ENCODE measurements around the gene AKNA.

Gene AKNA, protein sequence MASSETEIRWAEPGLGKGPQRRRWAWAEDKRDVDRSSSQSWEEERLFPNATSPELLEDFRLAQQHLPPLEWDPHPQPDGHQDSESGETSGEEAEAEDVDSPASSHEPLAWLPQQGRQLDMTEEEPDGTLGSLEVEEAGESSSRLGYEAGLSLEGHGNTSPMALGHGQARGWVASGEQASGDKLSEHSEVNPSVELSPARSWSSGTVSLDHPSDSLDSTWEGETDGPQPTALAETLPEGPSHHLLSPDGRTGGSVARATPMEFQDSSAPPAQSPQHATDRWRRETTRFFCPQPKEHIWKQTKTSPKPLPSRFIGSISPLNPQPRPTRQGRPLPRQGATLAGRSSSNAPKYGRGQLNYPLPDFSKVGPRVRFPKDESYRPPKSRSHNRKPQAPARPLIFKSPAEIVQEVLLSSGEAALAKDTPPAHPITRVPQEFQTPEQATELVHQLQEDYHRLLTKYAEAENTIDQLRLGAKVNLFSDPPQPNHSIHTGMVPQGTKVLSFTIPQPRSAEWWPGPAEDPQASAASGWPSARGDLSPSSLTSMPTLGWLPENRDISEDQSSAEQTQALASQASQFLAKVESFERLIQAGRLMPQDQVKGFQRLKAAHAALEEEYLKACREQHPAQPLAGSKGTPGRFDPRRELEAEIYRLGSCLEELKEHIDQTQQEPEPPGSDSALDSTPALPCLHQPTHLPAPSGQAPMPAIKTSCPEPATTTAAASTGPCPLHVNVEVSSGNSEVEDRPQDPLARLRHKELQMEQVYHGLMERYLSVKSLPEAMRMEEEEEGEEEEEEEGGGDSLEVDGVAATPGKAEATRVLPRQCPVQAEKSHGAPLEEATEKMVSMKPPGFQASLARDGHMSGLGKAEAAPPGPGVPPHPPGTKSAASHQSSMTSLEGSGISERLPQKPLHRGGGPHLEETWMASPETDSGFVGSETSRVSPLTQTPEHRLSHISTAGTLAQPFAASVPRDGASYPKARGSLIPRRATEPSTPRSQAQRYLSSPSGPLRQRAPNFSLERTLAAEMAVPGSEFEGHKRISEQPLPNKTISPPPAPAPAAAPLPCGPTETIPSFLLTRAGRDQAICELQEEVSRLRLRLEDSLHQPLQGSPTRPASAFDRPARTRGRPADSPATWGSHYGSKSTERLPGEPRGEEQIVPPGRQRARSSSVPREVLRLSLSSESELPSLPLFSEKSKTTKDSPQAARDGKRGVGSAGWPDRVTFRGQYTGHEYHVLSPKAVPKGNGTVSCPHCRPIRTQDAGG (N-terminal part only)

DNA sequence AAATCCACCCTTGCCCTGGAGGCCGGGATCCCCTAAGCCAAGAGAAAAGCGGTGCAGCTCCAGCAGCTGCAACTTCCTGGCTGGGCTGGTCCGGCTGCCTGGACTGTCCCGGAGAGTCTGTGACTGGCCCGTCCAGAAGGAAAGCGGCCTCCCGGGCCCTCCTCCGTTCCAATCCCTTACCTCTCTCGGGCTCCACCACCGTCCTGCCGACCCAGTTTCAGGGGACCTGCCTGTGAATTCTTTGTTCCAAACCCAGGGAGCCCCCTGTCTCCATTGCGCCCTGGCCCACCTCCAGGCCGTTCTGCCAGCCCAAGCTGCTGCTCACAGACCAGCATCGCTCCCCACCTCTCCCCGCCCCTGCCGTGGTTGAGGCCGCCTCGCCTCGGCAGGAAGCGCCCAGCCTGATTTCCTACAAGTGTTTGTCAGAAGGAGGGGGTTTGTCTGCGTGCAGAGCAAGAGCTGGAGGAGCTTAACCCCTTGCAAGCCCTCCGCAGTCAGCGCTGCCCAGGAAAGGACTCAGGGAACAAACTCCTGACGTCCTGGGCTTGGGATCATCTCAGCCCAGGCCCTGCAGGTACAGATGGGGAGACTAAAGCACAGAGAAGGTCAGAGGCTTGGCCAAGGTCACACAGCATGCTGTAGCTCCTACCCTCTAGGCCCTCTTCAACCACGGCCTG lies at the start of gene AKNA:
AKNA (minus strand) TSS at position 303 of the 677 bp plus-strand sequence. CDS start 6,649 bp downstream, outside the sequence.
- DNase-seq (ENCODE audit: low spot score), result peak; percentile 64

DNA sequence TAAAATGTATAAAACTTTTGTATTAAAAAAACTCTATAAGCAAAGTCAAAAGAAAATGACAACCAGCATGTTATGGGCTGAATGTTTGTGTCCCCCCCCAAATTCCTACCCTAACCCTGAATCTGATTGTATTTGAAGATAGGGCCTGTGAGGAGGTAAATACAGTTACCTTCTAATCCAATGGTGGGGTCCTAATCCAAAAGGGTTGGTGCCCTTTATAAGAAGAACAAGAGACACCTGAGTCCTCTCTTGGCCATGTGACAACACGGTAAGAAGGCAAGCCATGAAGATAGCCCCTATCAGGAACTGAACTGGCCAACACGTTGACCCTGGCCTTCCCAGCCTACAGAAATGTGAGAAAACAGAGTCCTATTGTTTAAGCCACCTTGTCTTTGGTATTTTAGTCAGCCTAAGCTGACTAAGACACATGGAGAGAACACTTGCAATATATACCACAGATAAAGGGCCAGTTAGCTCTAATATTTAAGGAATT lies 49.7 kb upstream of the AKNA start:
- DNase-seq (ENCODE audit: low spot score), result no peak

DNA sequence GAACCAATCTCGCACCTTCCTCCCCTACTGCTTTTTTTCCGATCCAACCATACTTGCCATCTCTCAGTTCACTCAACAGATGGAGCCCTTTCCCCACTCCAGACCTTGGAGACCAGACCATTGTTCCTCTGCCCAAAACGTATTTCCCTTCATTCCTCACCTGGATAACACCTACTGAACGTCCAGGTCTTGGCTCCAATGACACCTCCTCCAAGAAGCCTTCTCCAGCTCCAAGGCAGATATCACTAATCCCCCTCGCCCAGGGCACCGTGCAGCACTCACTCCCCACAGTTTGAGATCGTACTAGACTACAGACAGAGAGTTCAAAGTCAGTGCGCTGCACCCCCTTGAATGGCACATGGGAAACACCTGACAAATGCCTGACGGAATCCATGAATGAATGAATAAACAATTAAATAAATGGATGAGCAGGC lies 47.1 kb upstream of the AKNA start:
- peak; percentile 43 for DNase-seq (ENCODE audit: low spot score)

DNA sequence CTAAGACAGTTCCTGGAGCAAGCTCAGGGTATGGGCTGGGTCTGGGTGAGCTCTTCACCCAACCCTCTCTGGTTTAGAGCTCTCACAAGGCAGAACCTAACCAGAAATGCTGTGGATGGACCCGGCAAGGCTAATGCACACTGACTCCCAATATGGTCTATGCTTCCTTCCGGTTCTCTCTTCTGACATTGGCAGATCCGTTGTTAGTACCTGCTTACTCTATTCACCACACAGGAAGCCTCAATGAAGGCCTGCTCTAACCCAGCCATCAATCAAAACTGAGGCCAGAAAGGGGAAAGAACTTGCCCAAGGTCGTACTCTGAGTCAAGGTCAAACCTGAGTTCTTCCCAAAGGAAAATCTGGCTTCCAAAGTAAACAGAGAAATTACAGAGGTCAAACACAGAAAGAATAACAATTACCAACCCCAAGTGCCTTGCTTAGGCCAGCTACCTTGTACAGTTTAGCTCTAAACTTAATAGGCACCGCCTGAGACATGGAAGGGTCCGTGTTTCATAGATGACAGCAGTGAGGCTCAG lies 46.0 kb upstream of the AKNA start:
- no peak for DNase-seq (ENCODE audit: low spot score)

DNA sequence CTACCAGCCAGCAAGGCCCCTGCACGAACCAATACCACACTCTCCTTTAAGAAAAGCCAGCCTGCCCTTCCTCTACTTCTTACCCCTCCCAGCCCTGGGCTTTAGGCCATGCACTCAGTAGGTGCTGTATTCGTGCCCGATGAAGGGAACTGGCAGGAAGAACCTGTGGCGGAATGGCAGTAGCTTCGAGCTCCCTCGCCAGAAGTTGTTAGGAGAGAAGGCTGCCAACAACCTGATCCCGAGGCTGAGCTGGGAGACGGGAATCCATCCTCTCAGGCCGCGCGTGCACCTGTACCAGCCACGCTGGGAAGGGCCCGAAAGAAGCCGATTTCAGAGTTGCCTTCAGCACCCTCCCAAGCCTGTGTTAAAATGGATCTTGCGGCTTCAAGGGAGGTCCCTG lies 45.3 kb upstream of the AKNA start:
- DNase-seq (ENCODE audit: low spot score), result no peak

DNA sequence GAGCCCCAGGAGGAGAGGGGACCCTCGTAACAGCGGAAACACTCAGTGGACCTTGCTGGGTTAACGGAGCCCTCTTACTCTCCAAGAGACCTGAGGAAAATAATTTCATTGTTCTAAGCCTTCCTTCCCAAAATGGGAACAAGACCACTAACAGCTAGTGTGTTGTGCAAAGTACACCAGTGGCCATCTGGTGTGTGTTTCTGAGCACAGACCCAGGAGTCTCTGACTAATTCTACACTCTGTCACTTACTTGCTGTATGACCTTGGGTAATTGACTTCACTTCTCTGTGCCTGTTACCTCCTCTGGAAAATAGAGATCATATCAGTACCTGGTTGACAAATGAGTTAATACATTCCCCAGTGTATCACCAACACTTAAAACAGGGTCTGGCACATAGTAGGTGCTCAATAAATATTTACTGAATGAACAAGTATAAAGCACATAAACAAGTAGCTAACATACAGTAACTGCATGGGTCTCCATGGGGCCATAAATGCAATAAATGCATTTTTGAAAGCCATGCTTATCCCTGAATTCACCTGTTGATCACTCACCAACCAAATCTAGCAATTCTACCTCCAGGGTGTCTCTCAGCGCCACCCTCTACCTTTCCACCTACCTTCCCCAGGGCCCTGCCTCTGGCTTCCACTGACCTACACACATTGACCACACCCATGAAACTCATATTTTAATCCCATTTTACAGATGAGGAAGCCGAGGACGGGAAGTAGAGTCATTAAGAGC lies 44.7 kb upstream of the AKNA start:
- no peak for DNase-seq (ENCODE audit: low spot score)

DNA sequence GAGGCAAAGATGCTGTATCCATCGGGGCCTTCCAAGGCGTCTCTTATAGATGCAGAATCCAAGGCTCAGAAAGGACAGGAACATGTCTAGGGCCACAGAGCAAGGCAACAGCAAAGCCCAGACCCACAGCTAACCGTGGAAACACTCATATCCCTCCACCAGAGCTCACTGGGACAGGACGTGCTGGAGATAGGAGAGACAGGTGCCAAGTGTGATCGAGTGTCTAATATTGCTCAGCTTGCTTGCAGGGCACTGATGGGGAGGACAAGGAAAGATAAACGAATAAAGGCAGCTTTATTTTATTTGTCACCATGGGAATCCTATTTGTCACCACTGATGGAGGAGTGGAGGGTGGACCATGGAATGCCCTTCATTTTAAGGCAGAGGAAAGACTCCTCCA lies 44.0 kb upstream of the AKNA start:
- no peak for DNase-seq (ENCODE audit: low spot score)

DNA sequence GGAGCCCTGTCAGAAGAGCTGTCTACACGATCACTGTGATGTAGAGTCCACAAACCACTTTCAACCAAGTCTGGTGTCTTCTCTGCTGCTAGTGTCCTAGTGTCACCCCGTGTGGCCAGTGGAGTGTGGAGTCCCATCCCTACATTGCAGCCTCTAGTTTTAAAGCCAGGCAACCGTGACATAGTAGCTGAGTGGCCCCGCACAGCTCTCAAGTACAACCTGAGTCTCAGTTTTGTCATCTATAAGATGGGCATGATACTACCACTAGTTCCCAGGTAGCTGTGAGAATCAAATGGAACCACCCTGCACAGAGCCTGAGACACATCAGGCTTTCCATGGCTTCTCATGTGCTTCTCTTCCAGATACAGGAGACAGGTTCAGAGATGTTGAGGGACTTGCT lies 43.2 kb upstream of the AKNA start:
- no peak for DNase-seq (ENCODE audit: low spot score)

DNA sequence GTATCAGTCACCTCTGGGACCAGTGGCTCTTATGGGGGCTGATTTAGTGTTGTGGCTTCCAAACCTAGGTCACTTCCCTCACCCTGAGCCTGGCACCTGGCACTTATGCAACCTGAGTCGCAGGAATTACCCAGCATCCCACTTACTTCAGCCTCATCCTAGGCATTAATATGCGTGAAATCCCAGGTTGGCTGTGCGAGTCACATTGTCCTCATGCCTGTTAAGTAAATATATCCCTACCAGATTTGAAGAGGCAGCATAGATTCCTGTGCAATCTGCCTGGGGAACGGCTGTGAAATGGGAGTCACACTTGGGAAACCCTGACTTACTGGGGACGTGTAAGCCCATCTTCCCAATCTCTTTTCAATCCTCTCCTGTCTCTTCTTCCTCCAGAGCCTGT lies 42.7 kb upstream of the AKNA start:
- DNase-seq (ENCODE audit: low spot score), result peak; percentile 71

DNA sequence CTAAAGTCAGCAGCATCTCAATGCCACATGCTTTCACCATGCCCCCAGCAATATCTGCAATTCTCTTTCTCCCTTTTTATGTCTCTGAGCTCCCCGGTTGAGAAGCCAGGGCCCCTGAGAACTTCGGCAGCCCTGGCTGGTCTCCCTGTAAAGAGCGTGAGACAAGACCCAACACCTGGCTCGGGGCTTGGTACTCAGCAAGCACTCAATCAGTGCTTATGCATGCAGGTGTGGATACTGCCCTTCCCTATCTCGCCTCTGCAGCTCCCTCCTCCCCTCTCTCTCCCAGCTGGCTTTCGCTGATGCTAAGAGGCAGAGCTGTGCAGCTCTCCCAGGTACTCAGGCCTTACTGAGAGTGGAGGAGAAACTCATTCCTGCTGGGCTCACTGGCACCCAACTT lies 41.7 kb upstream of the AKNA start:
- no peak for DNase-seq (ENCODE audit: low spot score)

DNA sequence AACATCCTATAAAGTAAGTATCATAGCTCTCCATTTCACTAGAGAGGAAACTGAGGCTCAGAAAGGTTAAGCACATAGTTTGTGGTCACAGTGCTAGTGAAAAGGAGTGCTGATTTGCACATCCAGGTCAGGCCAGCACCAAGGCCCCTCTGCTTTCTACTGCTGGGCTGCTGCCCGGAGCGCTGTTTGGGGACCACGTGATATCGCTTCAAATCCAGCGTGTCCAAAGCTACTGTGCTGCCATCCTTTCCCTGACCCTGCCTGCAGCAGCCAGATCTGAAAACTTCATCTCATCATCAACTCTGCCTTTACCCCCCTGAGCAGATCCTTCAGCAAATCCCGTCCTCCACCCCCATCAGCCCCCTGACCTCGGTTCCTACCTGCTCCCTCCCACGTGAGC lies 40.7 kb upstream of the AKNA start:
- DNase-seq (ENCODE audit: low spot score), result no peak

DNA sequence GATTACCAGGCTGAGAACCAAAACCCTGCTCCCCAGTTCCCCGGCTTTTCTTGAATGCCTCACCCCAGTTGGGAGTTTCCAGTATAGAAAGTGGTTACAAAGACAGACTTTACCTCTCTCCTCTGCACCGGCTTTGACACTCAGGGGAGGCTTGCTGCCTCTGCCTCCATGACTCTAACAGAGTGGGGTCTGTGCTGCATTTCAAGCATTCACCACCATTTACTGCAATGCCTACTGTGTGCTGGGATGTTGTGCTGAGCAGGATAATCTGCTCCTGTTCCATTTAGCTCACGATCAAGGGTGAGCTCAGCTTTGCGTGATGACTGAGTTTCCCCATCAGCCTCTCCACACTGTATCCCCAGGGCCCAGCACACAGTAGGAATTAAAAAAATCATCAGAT lies 39.9 kb upstream of the AKNA start:
- no peak for DNase-seq (ENCODE audit: low spot score)

DNA sequence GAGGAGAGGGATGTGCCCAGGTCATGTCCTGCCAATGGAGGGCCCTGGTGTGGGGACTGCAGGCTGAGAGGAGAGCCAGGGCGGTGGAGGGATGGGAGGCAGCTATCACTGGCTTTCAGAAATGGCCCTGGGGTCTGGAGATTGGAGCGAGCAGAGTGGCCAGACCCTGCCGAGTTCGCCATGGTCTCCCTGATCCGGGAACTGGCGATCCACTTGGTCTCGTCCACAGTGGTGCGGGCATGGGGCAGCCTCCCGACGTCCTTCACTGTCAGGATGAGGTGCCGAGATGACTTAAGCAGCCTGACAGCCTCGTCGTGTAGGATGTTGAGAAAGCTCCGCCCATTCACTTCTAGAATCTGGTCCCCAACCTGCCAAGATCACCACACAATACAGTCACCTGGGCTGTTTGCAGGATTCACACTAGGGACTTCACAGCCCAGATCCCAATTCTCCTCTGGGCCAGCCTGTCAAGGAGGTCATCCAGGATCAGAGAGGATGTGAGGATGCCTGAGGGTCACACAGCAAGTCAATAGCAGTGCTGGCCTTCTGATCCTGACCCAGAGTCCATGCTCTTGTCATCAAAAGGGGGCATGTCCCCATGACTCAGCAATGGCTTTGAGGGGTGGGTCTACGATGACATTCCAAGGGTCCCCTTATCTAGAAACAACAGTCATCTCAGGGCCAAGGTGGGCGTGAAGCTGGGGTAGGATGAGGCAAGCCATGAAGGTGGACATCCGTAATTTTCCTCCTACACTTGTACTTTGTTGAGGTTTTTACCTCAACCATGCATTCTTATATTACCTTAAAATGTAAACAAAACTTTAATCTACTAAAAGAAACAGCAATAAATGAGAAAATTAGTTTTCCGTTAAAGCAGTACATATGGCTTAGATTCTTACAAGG lies 38.5 kb upstream of the AKNA start:
- DNase-seq (ENCODE audit: low spot score), result no peak

DNA sequence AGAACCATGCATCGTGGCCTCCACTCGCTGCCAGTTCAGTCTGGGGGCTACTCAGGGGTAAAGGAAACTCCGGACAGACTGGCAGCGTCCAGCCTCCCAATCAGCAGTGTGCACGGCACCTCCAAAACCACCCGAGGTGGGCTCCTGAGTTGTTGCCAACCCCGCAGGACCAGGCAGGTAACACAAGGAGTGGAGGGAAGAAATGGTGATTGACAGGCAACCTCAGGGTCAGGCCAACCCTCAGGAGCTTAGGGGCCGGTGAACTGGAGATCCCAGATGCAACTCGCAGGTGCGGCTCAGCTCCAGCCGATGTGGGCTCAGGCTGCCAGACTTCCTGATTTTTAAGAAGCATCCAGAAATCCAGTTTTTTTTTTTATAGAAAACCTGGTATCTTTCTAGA lies 37.3 kb upstream of the AKNA start:
- no peak for DNase-seq (ENCODE audit: low spot score)

DNA sequence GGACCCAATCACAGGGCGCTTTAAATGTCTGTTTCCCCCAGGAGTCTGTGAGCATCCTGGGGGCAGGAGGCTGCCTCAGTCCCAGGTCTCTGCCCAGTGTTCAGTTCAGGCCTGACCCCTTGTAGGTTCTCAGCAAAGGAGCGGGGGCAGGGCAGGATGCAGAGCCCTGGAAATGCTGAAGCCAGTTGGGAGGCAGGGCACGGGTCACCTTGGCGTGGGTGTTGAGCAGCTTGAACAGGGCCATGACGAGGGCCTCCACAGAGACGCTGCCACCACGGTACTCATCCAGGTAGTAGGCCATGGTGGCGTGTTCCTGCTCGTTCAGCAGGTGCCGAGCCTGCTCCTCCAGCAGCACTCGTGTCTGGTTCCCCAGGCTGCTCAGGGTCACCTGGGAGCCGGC lies 36.3 kb upstream of the AKNA start:
- no peak for DNase-seq (ENCODE audit: low spot score)

DNA sequence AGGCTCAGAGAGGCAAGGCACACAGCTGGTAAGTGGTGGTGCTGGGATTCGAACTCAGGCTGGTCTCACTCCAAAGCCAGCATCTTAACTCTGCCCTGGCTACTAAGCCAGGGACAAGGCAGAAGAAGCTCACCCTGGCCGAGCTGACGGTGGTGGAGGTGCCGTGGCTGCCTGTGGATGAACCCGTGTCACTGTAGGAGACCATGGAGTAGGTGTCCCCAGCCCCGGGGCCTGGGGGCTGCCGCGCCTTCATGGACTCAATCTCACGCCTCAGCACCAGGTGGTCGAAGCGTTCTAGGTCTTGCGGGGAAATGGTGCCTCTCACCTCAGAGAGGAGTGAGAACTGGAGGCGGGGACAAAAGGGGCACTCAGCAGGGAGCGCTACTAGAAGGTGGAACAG lies 35.4 kb upstream of the AKNA start:
- DNase-seq (ENCODE audit: low spot score), result no peak

DNA sequence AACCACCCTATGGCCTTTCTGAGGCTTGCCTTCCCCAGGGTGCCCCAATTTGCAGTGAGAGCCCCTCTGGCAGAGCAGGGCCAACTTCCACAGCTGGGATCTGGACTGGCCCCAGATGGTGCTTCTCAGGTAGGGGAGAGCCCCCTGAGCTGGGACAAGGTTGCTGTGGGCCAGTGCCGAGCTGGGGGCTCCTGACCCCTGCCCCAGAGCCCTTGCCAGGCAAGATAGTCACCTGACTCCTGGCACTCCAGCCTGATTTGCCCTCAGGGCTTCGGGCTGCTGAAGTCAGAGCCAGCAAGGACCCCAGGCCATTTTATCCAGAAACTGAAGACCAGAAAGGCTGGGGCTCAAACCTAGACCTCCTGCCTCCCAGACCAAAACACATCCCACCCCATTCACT lies 33.4 kb upstream of the AKNA start:
- DNase-seq (ENCODE audit: low spot score), result no peak

DNA sequence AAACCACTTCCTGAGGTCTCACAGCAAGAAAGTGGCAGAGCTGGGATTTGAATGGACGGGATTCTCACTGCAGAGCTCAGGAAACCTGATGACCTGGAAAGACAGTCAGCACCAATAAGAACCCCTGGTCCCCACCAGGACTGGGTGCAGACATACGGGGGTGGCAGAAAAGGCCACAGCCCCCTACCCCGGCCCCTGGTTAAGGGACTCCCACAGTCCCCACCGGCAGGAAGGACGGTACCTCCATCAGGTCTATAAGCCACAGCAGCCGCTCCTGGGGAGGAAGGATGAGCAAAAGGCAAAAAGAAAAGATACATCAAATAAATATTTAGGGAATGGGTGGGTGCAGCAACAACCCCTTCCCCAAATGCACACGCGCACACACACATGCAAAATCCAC lies 32.0 kb upstream of the AKNA start:
- DNase-seq (ENCODE audit: low spot score), result no peak

DNA sequence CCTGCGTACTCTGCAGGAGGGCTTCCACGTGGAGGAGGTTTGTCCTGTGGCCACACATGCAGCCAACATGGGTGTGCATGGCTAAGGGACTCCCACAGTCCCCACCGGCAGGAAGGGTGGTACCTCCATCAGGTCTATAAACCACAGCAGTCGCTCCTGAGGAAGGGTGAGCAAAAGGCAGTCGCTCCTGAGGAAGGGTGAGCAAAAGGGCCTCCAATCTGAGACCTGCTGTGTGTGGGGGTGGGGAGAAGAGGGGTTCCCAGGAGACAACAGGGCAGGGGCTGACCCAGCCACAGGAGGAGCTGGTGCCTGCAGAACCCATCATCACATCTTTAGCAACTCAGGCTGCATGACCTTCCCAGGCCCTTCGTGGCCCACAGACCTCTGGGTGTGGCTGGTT lies 30.3 kb upstream of the AKNA start:
- no peak for DNase-seq (ENCODE audit: low spot score)

DNA sequence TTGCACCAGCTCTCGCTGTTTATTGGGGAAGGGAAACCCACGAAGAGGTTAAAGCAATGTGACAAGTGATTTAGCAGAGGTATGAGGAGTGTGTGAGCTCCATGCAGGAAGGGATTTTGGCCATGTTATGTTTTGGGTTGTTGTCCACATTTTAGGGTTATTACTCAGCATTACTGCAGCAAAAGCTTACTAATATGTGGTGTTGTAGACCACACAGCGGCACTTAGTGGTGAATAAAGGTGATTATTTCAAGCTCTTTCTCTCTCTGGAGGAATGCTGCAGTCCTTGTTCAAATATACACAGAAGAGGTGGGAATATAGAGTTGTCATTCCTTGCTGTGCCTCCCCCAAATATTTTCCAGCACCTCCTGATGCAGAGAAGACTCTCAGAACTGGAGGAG lies 29.7 kb upstream of the AKNA start:
- peak; percentile 25 for DNase-seq (ENCODE audit: low spot score)

Data from kidney tubule cell (primary cell).